MM.1S (cell line): Measurements from ENCODE around the gene CARMIL1.

Experiments used
- DNase-seq: peaks from one replicate; pipeline ENCODE4 v3.0.0-alpha.2; 2015
- H2AFZ ChIP-seq: fragments of 300-600 bp; sonication (generic); 2 replicates; pipeline ENCODE4 v1.6.0; 2016; ENCODE audit warnings: antibody characterized with exemption, low read length
- H3F3A ChIP-seq: fragments of 300-600 bp; sonication (generic); 2 replicates; pipeline ENCODE4 v1.6.1; 2016; ENCODE audit warnings: mild to moderate bottlenecking, antibody characterized with exemption, low read length, moderate library complexity, mixed read lengths; ENCODE audit not compliant: insufficient read depth
- H3K27ac ChIP-seq: fragments of 300-600 bp; sonication (generic); 2 replicates; pipeline ENCODE4 v1.5.1; 2016; ENCODE audit warnings: mild to moderate bottlenecking, low read length
- H3K27me3 ChIP-seq: fragments of 300-600 bp; sonication (generic); replicated peaks from 2 replicates; pipeline ENCODE4 v1.6.0; 2016; ENCODE audit warnings: low read length; ENCODE audit not compliant: insufficient read depth
- H3K36me3 ChIP-seq: fragments of 300-600 bp; sonication (generic); replicated peaks from 2 replicates; pipeline ENCODE4 v1.6.1; 2016; ENCODE audit warnings: mild to moderate bottlenecking, low read length, mixed read lengths; ENCODE audit not compliant: insufficient read depth
- H3K4me1 ChIP-seq: fragments of 300-600 bp; sonication (generic); 2 replicates; pipeline ENCODE4 v1.6.1; 2016; ENCODE audit warnings: low read length, mixed read lengths
- H3K4me2 ChIP-seq: fragments of 300-600 bp; sonication (generic); 2 replicates; pipeline ENCODE4 v1.6.0; 2016; ENCODE audit warnings: low read depth, low read length
- H3K4me3 ChIP-seq: fragments of 300-600 bp; sonication (generic); 2 replicates; pipeline ENCODE4 v1.5.1; 2016; ENCODE audit warnings: low read length, mixed read lengths
- H3K79me2 ChIP-seq: fragments of 300-600 bp; sonication (generic); 2 replicates; pipeline ENCODE4 v1.6.1; 2016; ENCODE audit warnings: mixed run types, low read length, mixed read lengths
- H3K9ac ChIP-seq: fragments of 300-600 bp; sonication (generic); 2 replicates; pipeline ENCODE4 v1.6.1; 2016; ENCODE audit warnings: low read length, mixed read lengths
- H3K9me2 ChIP-seq: fragments of 300-600 bp; sonication (generic); replicated peaks from 2 replicates; pipeline ENCODE4 v1.6.1; 2016; ENCODE audit warnings: mild to moderate bottlenecking, low read length, mixed read lengths; ENCODE audit not compliant: insufficient read depth
- H3K9me3 ChIP-seq: fragments of 300-600 bp; sonication (generic); replicated peaks from 2 replicates; pipeline ENCODE4 v1.6.1; 2016; ENCODE audit warnings: mild to moderate bottlenecking, low read length, mixed read lengths; ENCODE audit not compliant: insufficient read depth
- H4K20me1 ChIP-seq: fragments of 300-600 bp; sonication (generic); 2 replicates; pipeline ENCODE4 v1.6.1; 2016; ENCODE audit warnings: mild to moderate bottlenecking, low read length, moderate library complexity, mixed read lengths; ENCODE audit not compliant: insufficient read depth
- EZH2 ChIP-seq: fragments of 300-600 bp; sonication (generic); optimal IDR thresholded peaks from 2 replicates; pipeline ENCODE3; 2017; ENCODE audit warnings: low read depth, mild to moderate bottlenecking, antibody characterized with exemption, low read length, mixed read lengths
- EZH2phosphoT487 ChIP-seq: fragments of 300-600 bp; sonication (generic); IDR thresholded peaks from 2 replicates; pipeline ENCODE4 v1.6.1; 2018; ENCODE audit warnings: antibody characterized with exemption, low read length
- TF ChIP-seq, protein P1 (sequence below): fragments of 300-600 bp; sonication (generic); IDR thresholded peaks from 2 replicates; pipeline ENCODE4 v1.5.1; 2016; ENCODE audit warnings: antibody characterized with exemption, low read length, mixed read lengths

CARMIL1 gene

DNA sequence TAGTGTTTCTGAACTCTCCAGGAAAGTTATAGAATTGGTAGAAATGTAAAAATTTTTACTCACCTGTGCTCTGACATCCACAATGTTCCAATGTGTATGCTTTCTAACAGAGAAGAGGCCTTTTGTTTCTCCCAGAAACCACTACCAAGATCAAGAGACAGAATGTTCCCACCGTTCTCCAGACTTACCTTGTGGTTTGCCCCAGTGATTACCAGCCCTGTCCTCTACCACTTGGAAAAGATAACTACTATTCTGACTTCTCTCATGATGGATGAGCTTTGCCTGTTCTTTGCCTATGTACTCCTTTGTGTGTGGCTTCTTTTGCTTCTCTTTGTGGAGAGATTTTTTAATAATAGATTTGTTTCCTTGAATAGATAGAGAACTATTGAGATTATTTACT, 199.8 kb downstream of the CARMIL1 start:
- no peak overlapping the region for H2AFZ ChIP-seq
- no peaks in the 10 kb centered on the region; the same call in 1 of the 2 replicates for H3K36me3 ChIP-seq
- TF ChIP-seq, protein P1, sequence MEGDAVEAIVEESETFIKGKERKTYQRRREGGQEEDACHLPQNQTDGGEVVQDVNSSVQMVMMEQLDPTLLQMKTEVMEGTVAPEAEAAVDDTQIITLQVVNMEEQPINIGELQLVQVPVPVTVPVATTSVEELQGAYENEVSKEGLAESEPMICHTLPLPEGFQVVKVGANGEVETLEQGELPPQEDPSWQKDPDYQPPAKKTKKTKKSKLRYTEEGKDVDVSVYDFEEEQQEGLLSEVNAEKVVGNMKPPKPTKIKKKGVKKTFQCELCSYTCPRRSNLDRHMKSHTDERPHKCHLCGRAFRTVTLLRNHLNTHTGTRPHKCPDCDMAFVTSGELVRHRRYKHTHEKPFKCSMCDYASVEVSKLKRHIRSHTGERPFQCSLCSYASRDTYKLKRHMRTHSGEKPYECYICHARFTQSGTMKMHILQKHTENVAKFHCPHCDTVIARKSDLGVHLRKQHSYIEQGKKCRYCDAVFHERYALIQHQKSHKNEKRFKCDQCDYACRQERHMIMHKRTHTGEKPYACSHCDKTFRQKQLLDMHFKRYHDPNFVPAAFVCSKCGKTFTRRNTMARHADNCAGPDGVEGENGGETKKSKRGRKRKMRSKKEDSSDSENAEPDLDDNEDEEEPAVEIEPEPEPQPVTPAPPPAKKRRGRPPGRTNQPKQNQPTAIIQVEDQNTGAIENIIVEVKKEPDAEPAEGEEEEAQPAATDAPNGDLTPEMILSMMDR = no peak
- TF ChIP-seq EZH2 (no peak), EZH2phosphoT487 (no peak)
- H3K9ac ChIP-seq = no peak overlapping the region
- H4K20me1 ChIP-seq = no peaks in the 10 kb centered on the region
- H3K9me2 ChIP-seq = no peaks in the 10 kb centered on the region
- 0 out of 2 replicates have a peak, but pooled peaks cover 3% of the 10 kb centered on the region for H3K4me1 ChIP-seq
- no peaks in the 10 kb centered on the region for H3K9me3 ChIP-seq
- no peak overlapping the region for H3K4me3 ChIP-seq
- H3K4me2 ChIP-seq = no peak overlapping the region
- H3F3A ChIP-seq = peaks cover 3% of the 10 kb centered on the region; the same call in 1 of the 2 replicates
- no peak overlapping the region for H3K27ac ChIP-seq
- no peak for DNase-seq
- no peaks in the 10 kb centered on the region for H3K27me3 ChIP-seq
- no peaks in the 10 kb centered on the region for H3K79me2 ChIP-seq

DNA sequence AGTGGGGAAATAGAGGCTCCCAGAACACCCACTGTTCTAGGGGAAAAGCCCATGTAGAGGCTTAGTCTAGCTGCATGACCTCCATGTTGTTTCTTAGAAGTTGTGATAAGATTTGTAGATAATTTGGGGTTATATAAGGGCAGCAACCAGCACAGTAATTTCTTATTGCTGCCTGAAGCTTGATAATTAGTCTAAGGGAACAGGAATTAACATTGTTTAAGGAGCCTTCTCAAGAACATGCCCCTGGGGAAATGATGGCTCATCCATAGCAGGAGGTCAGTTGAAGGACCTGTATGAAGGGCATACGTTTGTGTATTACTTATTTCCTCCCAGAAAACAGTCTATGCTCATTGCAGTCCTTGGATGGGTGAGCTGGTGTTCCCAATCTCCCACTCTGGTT, 202.1 kb downstream of the CARMIL1 start:
- no peaks in the 10 kb centered on the region for H3K79me2 ChIP-seq
- H3K4me1 ChIP-seq = no peaks in the 10 kb centered on the region
- TF ChIP-seq EZH2 (no peak), EZH2phosphoT487 (no peak)
- TF ChIP-seq, protein P1 = no peak
- H3K4me2 ChIP-seq = no peak overlapping the region
- no peaks in the 10 kb centered on the region; the same call in 1 of the 2 replicates for H3K36me3 ChIP-seq
- no peak overlapping the region for H3K27ac ChIP-seq
- peaks cover 3% of the 10 kb centered on the region; the same call in 1 of the 2 replicates for H3F3A ChIP-seq
- DNase-seq = no peak
- H3K4me3 ChIP-seq = no peak overlapping the region
- no peak overlapping the region for H2AFZ ChIP-seq
- no peaks in the 10 kb centered on the region for H4K20me1 ChIP-seq
- no peak overlapping the region for H3K9ac ChIP-seq
- H3K9me3 ChIP-seq = no peaks in the 10 kb centered on the region
- no peaks in the 10 kb centered on the region for H3K9me2 ChIP-seq
- no peaks in the 10 kb centered on the region for H3K27me3 ChIP-seq

DNA sequence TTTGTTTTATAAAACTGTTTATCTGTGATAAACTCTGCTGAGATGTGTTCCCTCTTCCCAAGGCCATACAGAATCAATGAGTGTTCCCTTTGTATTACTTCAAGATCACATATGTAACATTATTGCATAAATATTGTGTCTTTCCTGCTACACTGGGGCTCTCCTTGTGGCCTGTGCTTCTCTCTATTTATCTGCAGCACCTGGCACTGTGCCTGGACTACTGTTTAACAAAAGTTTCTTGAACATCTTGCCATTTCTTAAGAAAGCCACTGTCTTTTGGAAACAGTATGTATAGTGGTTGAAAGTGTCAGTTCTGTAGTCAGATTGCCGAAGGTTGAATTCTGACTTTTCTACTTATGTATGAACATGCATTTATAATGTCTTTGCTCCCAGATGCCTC, 203.8 kb downstream of the CARMIL1 start:
- H3K9me2 ChIP-seq = no peaks in the 10 kb centered on the region
- no peak for DNase-seq
- H2AFZ ChIP-seq = no peak overlapping the region
- H3K9me3 ChIP-seq = no peaks in the 10 kb centered on the region
- H3K4me2 ChIP-seq = no peak overlapping the region
- H4K20me1 ChIP-seq = no peaks in the 10 kb centered on the region
- TF ChIP-seq EZH2phosphoT487 (no peak), EZH2 (no peak)
- TF ChIP-seq, protein P1 = no peak
- no peak overlapping the region for H3K4me3 ChIP-seq
- no peaks in the 10 kb centered on the region for H3K27me3 ChIP-seq
- H3K9ac ChIP-seq = no peak overlapping the region
- peaks cover 3% of the 10 kb centered on the region; the same call in 1 of the 2 replicates for H3K36me3 ChIP-seq
- no peaks in the 10 kb centered on the region for H3K79me2 ChIP-seq
- no peaks in the 10 kb centered on the region for H3K4me1 ChIP-seq
- no peak overlapping the region for H3K27ac ChIP-seq
- peaks cover 3% of the 10 kb centered on the region; the same call in 1 of the 2 replicates for H3F3A ChIP-seq
